Measurements from ENCODE around the gene GDPD3. TPM values are rescaled to one million over a fixed set of nuclear protein-coding genes. Genes with fewer than 3 reads are reported as not detected.

The GDPD3 gene
- total and polyA plus RNA-seq, 2 of the 13 experiments (the other 11 are each of a cell fraction or from before 2014, with no cell fraction given): 18.7 to 20.6 TPM

- TF ChIP-seq, protein P1, sequence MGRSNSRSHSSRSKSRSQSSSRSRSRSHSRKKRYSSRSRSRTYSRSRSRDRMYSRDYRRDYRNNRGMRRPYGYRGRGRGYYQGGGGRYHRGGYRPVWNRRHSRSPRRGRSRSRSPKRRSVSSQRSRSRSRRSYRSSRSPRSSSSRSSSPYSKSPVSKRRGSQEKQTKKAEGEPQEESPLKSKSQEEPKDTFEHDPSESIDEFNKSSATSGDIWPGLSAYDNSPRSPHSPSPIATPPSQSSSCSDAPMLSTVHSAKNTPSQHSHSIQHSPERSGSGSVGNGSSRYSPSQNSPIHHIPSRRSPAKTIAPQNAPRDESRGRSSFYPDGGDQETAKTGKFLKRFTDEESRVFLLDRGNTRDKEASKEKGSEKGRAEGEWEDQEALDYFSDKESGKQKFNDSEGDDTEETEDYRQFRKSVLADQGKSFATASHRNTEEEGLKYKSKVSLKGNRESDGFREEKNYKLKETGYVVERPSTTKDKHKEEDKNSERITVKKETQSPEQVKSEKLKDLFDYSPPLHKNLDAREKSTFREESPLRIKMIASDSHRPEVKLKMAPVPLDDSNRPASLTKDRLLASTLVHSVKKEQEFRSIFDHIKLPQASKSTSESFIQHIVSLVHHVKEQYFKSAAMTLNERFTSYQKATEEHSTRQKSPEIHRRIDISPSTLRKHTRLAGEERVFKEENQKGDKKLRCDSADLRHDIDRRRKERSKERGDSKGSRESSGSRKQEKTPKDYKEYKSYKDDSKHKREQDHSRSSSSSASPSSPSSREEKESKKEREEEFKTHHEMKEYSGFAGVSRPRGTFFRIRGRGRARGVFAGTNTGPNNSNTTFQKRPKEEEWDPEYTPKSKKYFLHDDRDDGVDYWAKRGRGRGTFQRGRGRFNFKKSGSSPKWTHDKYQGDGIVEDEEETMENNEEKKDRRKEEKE (IDR thresholded peaks at IDR 0.05): no peak
- TF ChIP-seq SSRP1 (CRISPR knock-in tag; IDR thresholded peaks at IDR 0.05): 0 out of 2 replicates have a peak, but pooled peaks have one; percentile 39
- no peak for TF ChIP-seq HMGA1 (CRISPR knock-in tag; conservative IDR thresholded peaks at IDR 0.05)
- no peak for TF ChIP-seq RNF2 (conservative IDR thresholded peaks at IDR 0.05; ENCODE audit: low read depth)
- TF ChIP-seq YEATS4 (CRISPR knock-in tag; IDR thresholded peaks at IDR 0.05; ENCODE audit: borderline replicate concordance): peak; percentile 80
- no peak; the same call in 1 of the 2 replicates for TF ChIP-seq ZSCAN9 (CRISPR knock-in tag; IDR thresholded peaks at IDR 0.05; ENCODE audit: borderline replicate concordance)
- 0 out of 2 replicates have a peak, but pooled peaks have one; percentile 28 for TF ChIP-seq MEF2D (CRISPR knock-in tag; IDR thresholded peaks at IDR 0.05)
- no peak for TF ChIP-seq THYN1 (CRISPR knock-in tag; IDR thresholded peaks at IDR 0.05; ENCODE audit: borderline replicate concordance, low read depth)
- 0 out of 2 replicates have a peak, but pooled peaks have one; percentile 5 for TF ChIP-seq NR2F6 (IDR thresholded peaks at IDR 0.05)
- peak; percentile 85 for TF ChIP-seq NR2F6 (CRISPR knock-in tag; IDR thresholded peaks at IDR 0.05)
- 0 out of 2 replicates have a peak, but pooled peaks have one; percentile 1 for TF ChIP-seq DPF2 (CRISPR knock-in tag; IDR thresholded peaks at IDR 0.05; ENCODE audit: borderline replicate concordance, low read depth)
- TF ChIP-seq DNMT1 (CRISPR knock-in tag; IDR thresholded peaks at IDR 0.05): no peak
- no peak; the same call in 1 of the 2 replicates for TF ChIP-seq SP4 (CRISPR knock-in tag; IDR thresholded peaks at IDR 0.05)
- peak; percentile 36; the same call in 1 of the 2 replicates for TF ChIP-seq HOMEZ (CRISPR knock-in tag; IDR thresholded peaks at IDR 0.05; ENCODE audit: low read depth)
- peak; percentile 95 for TF ChIP-seq XRCC5 (optimal IDR thresholded peaks at IDR 0.05; ENCODE audit: low read length)
- TF ChIP-seq MED1 (CRISPR knock-in tag; IDR thresholded peaks at IDR 0.05): peak; percentile 58; the same call in 1 of the 2 replicates
- TF ChIP-seq GATA4 (IDR thresholded peaks at IDR 0.05; ENCODE audit: borderline replicate concordance, low read depth): no peak
- TF ChIP-seq HIC2 (CRISPR knock-in tag; IDR thresholded peaks at IDR 0.05; ENCODE audit: low read depth): no peak
- 0 out of 2 replicates have a peak, but pooled peaks have one; percentile 16 for TF ChIP-seq ZNF546 (CRISPR knock-in tag; conservative IDR thresholded peaks at IDR 0.05)
- TF ChIP-seq MAFF (IDR thresholded peaks at IDR 0.05; ENCODE audit: low read depth, low read length): no peak
- peak; percentile 21; the same call in 1 of the 2 replicates for TF ChIP-seq ELK4 (CRISPR knock-in tag; IDR thresholded peaks at IDR 0.05; ENCODE audit: borderline replicate concordance)
- TF ChIP-seq ZNF101 (CRISPR knock-in tag; IDR thresholded peaks at IDR 0.05; ENCODE audit: borderline replicate concordance, low read depth): no peak
- no peak for TF ChIP-seq MTA1 (CRISPR knock-in tag; IDR thresholded peaks at IDR 0.05; ENCODE audit: borderline replicate concordance)
Observed at GRCh38 chr16:30091474-30092372, 21.6 kb downstream of the GDPD3 start, which contains the start of gene TBX6 (continued).

All from HepG2 (cell line).